Lung (tissue), 12 donors: ENCODE data around the gene DEPP1. TPM values are rescaled to one million over a fixed set of nuclear protein-coding genes. Genes with fewer than 3 reads are reported as not detected.

Source experiments
- ATAC-seq: fragments of 200-7000 bp; cut with Tn5 transposase; one replicate; pipeline ENCODE4 v1.9.1; 2020; ENCODE audit warnings: moderate number of reproducible peaks; ENCODE audit not compliant: insufficient read depth, low FRiP score
- DNase-seq, 3 donors: peaks; one replicate each; pipeline ENCODE4 v3.0.0-alpha.2; 2013 to 2017
- H3K27ac ChIP-seq, 2 donors: one replicate each; pipeline ENCODE4 v1.5.1; 2013; ENCODE audit warnings: mild to moderate bottlenecking in 2 of 2, moderate library complexity in 2 of 2, control low read depth in 1 of 2, inconsistent platforms in 1 of 2, low read depth in 1 of 2, low read length in 1 of 2
- H3K27me3 ChIP-seq, 3 donors: one replicate each; pipeline ENCODE4 v1.5.1; 2013; ENCODE audit warnings: low read length in 2 of 3; ENCODE audit not compliant: control insufficient read depth in 3 of 3, insufficient read depth in 3 of 3
- H3K36me3 ChIP-seq, 4 donors: one replicate each; pipeline ENCODE4 v1.5.1; 2013; ENCODE audit warnings: low read length in 4 of 4, mild to moderate bottlenecking in 1 of 4, moderate library complexity in 1 of 4; ENCODE audit not compliant: control insufficient read depth in 4 of 4, insufficient read depth in 4 of 4
- H3K4me1 ChIP-seq, 5 donors: one replicate each; pipeline ENCODE4 v1.5.1; 2013; ENCODE audit warnings: low read length in 5 of 5, mild to moderate bottlenecking in 2 of 5, moderate library complexity in 1 of 5; ENCODE audit not compliant: control insufficient read depth in 5 of 5, insufficient read depth in 5 of 5
- H3K4me3 ChIP-seq: one replicate; pipeline ENCODE4 v1.5.1; 2013; ENCODE audit warnings: mild to moderate bottlenecking, control low read depth, moderate library complexity
- H3K9ac ChIP-seq, 2 donors: one replicate each; pipeline ENCODE4 v1.5.1; 2013; ENCODE audit warnings: low read length in 2 of 2, control low read depth in 1 of 2; ENCODE audit not compliant: insufficient read depth in 1 of 2
- H3K9me3 ChIP-seq, 4 donors: one replicate each; pipeline ENCODE4 v1.5.1; 2013; ENCODE audit warnings: low read length in 3 of 4, mild to moderate bottlenecking in 1 of 4, moderate library complexity in 1 of 4; ENCODE audit not compliant: control insufficient read depth in 4 of 4, insufficient read depth in 3 of 4
- WGBS, 2 donors: extraction: QIAGEN DNeasy Blood & Tissue Kit; methylation state at CpG; one replicate each; pipeline ENCODE4 v1.1.7; 2013; 5-methylcytosine and 5-hydroxymethylcytosine counted together
- polyA plus RNA-seq, 2 donors: library from polyadenylated mRNA; stranded (reverse); fragments of 200-250 nt; gene quantifications; one replicate each; pipeline ENCODE4 v1.2.1, GENCODE V29; 2013
- total RNA-seq, 2 donors: library from RNA; depleted of rRNA in 1 of 2; stranded (reverse); fragments of >200 nt in 1 of 2; gene quantifications; one replicate each; pipeline ENCODE4 v1.2.1, GENCODE V29; 2014 to 2021
- TF ChIP-seq, protein P1 (sequence below): IDR thresholded peaks from 2 replicates; pipeline ENCODE4 v1.5.1; 2012; ENCODE audit warnings: mild to moderate bottlenecking; ENCODE audit errors: control extremely low read depth, extremely low read depth
- donor health status: control.
- donor health status: control.
- donor health status: Bipolar disorder and iron deficiency.
- donor health status: healthy.
- donor health status: DM: yes; HTN: yes; CAD: no.

Gene DEPP1
- total and polyA plus RNA-seq, 4 donors = 37.0 to 149 (median 70.1) TPM

DNA sequence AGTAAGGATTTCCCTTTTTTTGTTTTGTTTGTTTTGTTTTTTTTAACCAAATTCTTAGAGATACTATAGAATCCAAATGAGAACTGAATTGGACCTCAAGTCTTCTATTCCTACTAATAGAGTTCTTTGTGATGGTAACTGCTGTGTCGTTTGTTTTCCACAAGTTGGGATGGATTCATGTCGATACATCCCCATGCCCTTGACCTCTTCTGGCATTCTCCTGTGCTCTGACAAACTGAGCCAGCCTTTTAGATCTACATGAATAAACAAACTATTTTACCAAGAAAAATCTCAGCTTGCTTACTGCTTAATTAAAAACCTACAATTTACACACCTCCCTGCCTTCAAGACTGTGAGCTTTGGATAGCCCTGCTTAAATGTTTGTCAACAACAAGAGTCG is 26.1 kb upstream of the DEPP1 start:
- TF ChIP-seq, protein P1, sequence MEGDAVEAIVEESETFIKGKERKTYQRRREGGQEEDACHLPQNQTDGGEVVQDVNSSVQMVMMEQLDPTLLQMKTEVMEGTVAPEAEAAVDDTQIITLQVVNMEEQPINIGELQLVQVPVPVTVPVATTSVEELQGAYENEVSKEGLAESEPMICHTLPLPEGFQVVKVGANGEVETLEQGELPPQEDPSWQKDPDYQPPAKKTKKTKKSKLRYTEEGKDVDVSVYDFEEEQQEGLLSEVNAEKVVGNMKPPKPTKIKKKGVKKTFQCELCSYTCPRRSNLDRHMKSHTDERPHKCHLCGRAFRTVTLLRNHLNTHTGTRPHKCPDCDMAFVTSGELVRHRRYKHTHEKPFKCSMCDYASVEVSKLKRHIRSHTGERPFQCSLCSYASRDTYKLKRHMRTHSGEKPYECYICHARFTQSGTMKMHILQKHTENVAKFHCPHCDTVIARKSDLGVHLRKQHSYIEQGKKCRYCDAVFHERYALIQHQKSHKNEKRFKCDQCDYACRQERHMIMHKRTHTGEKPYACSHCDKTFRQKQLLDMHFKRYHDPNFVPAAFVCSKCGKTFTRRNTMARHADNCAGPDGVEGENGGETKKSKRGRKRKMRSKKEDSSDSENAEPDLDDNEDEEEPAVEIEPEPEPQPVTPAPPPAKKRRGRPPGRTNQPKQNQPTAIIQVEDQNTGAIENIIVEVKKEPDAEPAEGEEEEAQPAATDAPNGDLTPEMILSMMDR = no peak
- Histone ChIP-seq H3K4me1 (peaks cover 1 to 19% (median 10%) of the 10 kb centered on the region in 5 donors), H3K36me3 (peaks cover 5 to 26% (median 8%) of the 10 kb centered on the region in 4 donors), H3K4me3 (no peak overlapping the region), H3K27ac (no peak overlapping the region), H3K27me3 (no peaks in the 10 kb centered on the region), H3K9ac (no peak overlapping the region), H3K9me3 (no peaks in the 10 kb centered on the region)
- no peak for DNase-seq
- no peak for ATAC-seq
- WGBS, 2 donors = 72 to 77% methylated on average over 3 of the region's 3 CpGs

DNA sequence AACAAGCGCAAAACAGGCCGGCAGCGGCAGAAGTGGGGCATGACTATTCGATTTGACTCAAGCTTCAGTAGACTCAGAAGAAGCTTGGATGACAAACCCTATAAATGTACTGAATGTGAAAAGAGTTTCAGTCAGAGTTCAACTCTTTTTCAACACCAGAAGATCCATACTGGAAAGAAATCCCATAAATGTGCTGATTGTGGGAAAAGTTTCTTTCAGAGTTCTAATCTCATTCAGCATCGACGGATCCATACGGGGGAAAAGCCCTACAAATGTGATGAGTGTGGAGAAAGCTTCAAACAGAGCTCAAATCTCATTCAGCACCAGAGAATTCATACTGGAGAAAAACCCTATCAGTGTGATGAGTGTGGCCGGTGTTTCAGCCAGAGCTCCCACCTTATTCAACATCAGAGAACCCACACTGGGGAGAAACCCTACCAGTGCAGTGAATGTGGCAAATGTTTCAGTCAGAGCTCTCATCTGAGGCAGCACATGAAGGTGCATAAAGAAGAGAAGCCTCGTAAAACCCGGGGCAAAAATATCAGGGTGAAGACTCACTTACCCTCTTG is 24.9 kb upstream of the DEPP1 start:
- 83 to 87% methylated on average over 10 of the region's 10 CpGs for WGBS, 2 donors
- no peaks in the 10 kb centered on the region for H3K9me3 ChIP-seq
- no peaks in the 10 kb centered on the region for H3K27me3 ChIP-seq
- H3K36me3 ChIP-seq = peaks cover 5 to 26% (median 8%) of the 10 kb centered on the region in 4 donors
- TF ChIP-seq, protein P1 = no peak
- DNase-seq (no peak), ATAC-seq (no peak)
- H3K4me3 ChIP-seq = no peak overlapping the region
- H3K27ac ChIP-seq = peak overlapping the region in 1 of 2 donors; percentile 11
- H3K9ac ChIP-seq = no peak overlapping the region
- peaks cover 1 to 19% (median 10%) of the 10 kb centered on the region in 5 donors for H3K4me1 ChIP-seq

DNA sequence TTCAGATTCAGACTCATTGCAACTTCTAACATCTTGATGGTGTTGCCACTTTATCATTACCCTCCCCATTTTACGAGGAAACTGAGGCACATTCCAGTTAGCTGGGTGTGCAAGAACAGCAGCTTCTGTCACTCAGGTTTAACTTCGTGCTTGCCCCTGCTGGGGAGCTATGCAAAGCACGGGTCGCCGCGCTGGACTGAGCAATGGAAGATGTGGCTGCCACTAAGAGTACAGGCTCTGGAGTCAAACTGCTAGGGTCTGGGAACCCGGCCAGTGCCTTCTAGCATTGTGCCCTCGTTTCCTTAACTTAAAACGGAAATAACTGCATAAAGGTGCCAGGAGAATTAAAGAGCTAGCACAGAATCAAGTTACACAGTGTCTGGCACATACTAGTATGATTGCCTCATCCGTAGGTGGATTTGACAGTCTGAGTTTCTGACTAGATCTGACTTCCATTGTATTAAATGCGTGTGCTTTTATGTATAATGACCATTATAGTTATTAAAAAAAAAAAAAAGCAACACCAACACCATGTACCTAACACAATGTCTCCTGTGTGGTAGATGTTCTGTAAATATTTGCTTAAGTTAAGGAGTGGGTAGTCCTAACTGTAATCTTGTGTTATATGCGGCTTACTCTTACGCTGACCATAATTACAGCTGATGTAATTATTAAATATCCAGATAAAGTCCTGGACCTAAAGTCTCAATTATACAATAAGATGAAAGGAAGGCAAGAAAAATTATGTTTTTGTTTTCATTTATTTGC is 23.0 kb upstream of the DEPP1 start:
- DNase-seq (peak; percentile 78 to 83 (median 80)), ATAC-seq (peak; percentile 23)
- TF ChIP-seq, protein P1 = no peak
- no peaks in the 10 kb centered on the region for H3K27me3 ChIP-seq
- 8 to 13% methylated on average over 13 of the region's 13 CpGs for WGBS, 2 donors
- peaks cover 5 to 26% (median 8%) of the 10 kb centered on the region in 4 donors for H3K36me3 ChIP-seq
- peak overlapping the region; percentile 93 to 97 for H3K27ac ChIP-seq
- H3K9me3 ChIP-seq = no peaks in the 10 kb centered on the region
- peaks cover 0 to 22% (median 7%) of the 10 kb centered on the region in 5 donors for H3K4me1 ChIP-seq
- peak overlapping the region; percentile 72 to 94 for H3K9ac ChIP-seq
- peak overlapping the region; percentile 64 for H3K4me3 ChIP-seq
